IMR-90 (cell line): Measurements from ENCODE around the gene NUP93. TPM values are rescaled to one million over a fixed set of nuclear protein-coding genes. Genes with fewer than 3 reads are reported as not detected.

Source experiments
- ATAC-seq: fragments of 200-7000 bp; cut with Tn5 transposase; 2 replicates; pipeline ENCODE4 v1.9.1; 2020; ENCODE audit warnings: low read depth, mild to moderate bottlenecking, moderate library complexity
- BruUV-seq: library from RNA; stranded (reverse); fragments of 400-500 nt; replicated peaks from 2 replicates; lab custom pipeline; 2021; lab: Mats Ljungman, UMichigan
- CTCF ChIA-PET: fragments of 300-600 bp; formaldehyde crosslinking; extraction: SDS; loops from one replicate; lab custom pipeline; 2021; ENCODE audit warnings: antibody characterized with exemption; lab: Yijun Ruan, JAX
- POLR2A ChIA-PET: fragments of 300-600 bp; sonication (Branson Sonifier 250); formaldehyde crosslinking; loops from one replicate; lab custom pipeline; 2022; ENCODE audit warnings: antibody characterized with exemption; ENCODE audit not compliant: unreplicated experiment; lab: Charles Lee
- DNase-seq: peaks from one replicate; pipeline ENCODE4 v3.0.0; 2013
- H2AFZ ChIP-seq: replicated peaks from 2 replicates; pipeline ENCODE3; 2013; ENCODE audit warnings: low read length, mild to moderate bottlenecking; ENCODE audit not compliant: poor library complexity
- H2AK5ac ChIP-seq: 2 replicates; pipeline ENCODE4 v1.6.1; 2013; ENCODE audit warnings: low read depth, low read length, inconsistent platforms
- H2AK9ac ChIP-seq: replicated peaks from 2 replicates; pipeline ENCODE3; 2013; ENCODE audit warnings: mild to moderate bottlenecking, low read depth, low read length, moderate library complexity; ENCODE audit not compliant: poor library complexity
- H2BK120ac ChIP-seq: 2 replicates; pipeline ENCODE4 v1.6.1; 2013; ENCODE audit warnings: low read depth, low read length, inconsistent platforms
- H2BK15ac ChIP-seq: 3 replicates; pipeline ENCODE4 v1.6.1; 2013; ENCODE audit warnings: low read depth, low read length, inconsistent platforms
- H2BK20ac ChIP-seq: 2 replicates; pipeline ENCODE4 v1.6.1; 2013; ENCODE audit warnings: low read depth, mild to moderate bottlenecking, inconsistent platforms, low read length, moderate library complexity
- H2BK5ac ChIP-seq: 2 replicates; pipeline ENCODE4 v1.6.1; 2013; ENCODE audit warnings: mild to moderate bottlenecking, low read depth, low read length, inconsistent platforms; ENCODE audit not compliant: poor library complexity, severe bottlenecking
- H3K14ac ChIP-seq: replicated peaks from 2 replicates; pipeline ENCODE4 v1.6.1; 2013; ENCODE audit warnings: low read depth, low read length, inconsistent platforms
- H3K18ac ChIP-seq: 2 replicates; pipeline ENCODE4 v1.6.1; 2013; ENCODE audit warnings: low read depth, low read length, control low read depth
- H3K23ac ChIP-seq: 2 replicates; pipeline ENCODE4 v1.6.1; 2013; ENCODE audit warnings: low read depth, low read length, inconsistent platforms
- H3K27ac ChIP-seq: 2 replicates; pipeline ENCODE4 v1.5.1; 2013; ENCODE audit warnings: mild to moderate bottlenecking, control low read depth, low read length; ENCODE audit not compliant: insufficient read depth
- H3K27me3 ChIP-seq: 2 replicates; pipeline ENCODE4 v1.6.1; 2013; ENCODE audit warnings: low read length; ENCODE audit not compliant: control insufficient read depth, insufficient read depth
- H3K36me3 ChIP-seq: 2 replicates; pipeline ENCODE4 v1.6.1; 2013; ENCODE audit warnings: low read length, mixed read lengths; ENCODE audit not compliant: control insufficient read depth, insufficient read depth
- H3K4ac ChIP-seq: 2 replicates; pipeline ENCODE4 v1.6.1; 2013; ENCODE audit warnings: low read depth, low read length, inconsistent platforms
- H3K4me1 ChIP-seq: 2 replicates; pipeline ENCODE4 v1.6.1; 2013; ENCODE audit warnings: low read length, mixed read lengths; ENCODE audit not compliant: control insufficient read depth, insufficient read depth
- H3K4me2 ChIP-seq: 2 replicates; pipeline ENCODE4 v1.6.1; 2013; ENCODE audit warnings: low read depth, mild to moderate bottlenecking, control low read depth, low read length, moderate library complexity
- H3K4me3 ChIP-seq: 2 replicates; pipeline ENCODE4 v1.5.1; 2013; ENCODE audit warnings: low read depth, mild to moderate bottlenecking, control low read depth, low read length, moderate library complexity; ENCODE audit not compliant: insufficient read depth
- H3K56ac ChIP-seq: 2 replicates; pipeline ENCODE4 v1.6.1; 2013; ENCODE audit warnings: low read length, inconsistent platforms; ENCODE audit not compliant: insufficient read depth; ENCODE audit errors: extremely low read depth
- H3K79me1 ChIP-seq, 2 experiments: 2 replicates each; pipeline ENCODE4 v1.6.1; 2013; ENCODE audit warnings: low read length in 2 of 2, inconsistent platforms in 1 of 2, low read depth in 1 of 2
- H3K9ac ChIP-seq: 2 replicates; pipeline ENCODE4 v1.6.1; 2013; ENCODE audit warnings: low read depth, low read length, control low read depth
- H3K9me1 ChIP-seq: 2 replicates; pipeline ENCODE4 v1.6.1; 2013; ENCODE audit warnings: low read length, inconsistent platforms; ENCODE audit not compliant: insufficient read depth
- H3K9me3 ChIP-seq: 2 replicates; pipeline ENCODE4 v1.6.1; 2013; ENCODE audit warnings: low read length; ENCODE audit not compliant: control insufficient read depth, insufficient read depth
- H4K20me1 ChIP-seq: 2 replicates; pipeline ENCODE4 v1.6.1; 2013; ENCODE audit warnings: low read length, inconsistent platforms; ENCODE audit not compliant: insufficient read depth
- H4K5ac ChIP-seq: 2 replicates; pipeline ENCODE4 v1.6.1; 2013; ENCODE audit warnings: mild to moderate bottlenecking, low read depth, low read length, control low read depth
- H4K8ac ChIP-seq, 2 experiments: 2 replicates each; pipeline ENCODE4 v1.6.1; 2013; ENCODE audit warnings: low read depth in 2 of 2, low read length in 2 of 2, control low read depth in 1 of 2, inconsistent platforms in 1 of 2
- H4K91ac ChIP-seq: 2 replicates; pipeline ENCODE4 v1.6.1; 2013; ENCODE audit warnings: low read depth, low read length, inconsistent platforms; ENCODE audit not compliant: insufficient read depth
- FOS ChIP-seq: fragments of 150-350 bp; IDR thresholded peaks from 2 replicates; pipeline ENCODE4 v1.6.1; 2016; ENCODE audit warnings: low read depth, low read length
- RFX5 ChIP-seq: IDR thresholded peaks from 2 replicates; pipeline ENCODE4 v1.8.0; 2012; ENCODE audit warnings: low read depth, mild to moderate bottlenecking, low read length, moderate library complexity
- USF2 ChIP-seq: fragments of 150-350 bp; IDR thresholded peaks from 2 replicates; pipeline ENCODE4 v1.6.1; 2017; ENCODE audit warnings: mild to moderate bottlenecking, antibody characterized with exemption, low read length, low read depth
- WGBS, 2 experiments: methylation state at CpG; one replicate each; pipeline versions ENCODE4 v1.1.5 to v1.1.7; 2013; ENCODE audit warnings: missing lambda C conversion rate in 2 of 2; ENCODE audit not compliant: insufficient read length in 1 of 2; ENCODE audit errors: extremely low coverage in 2 of 2; 5-methylcytosine and 5-hydroxymethylcytosine counted together
- dilution Hi-C: fragments of 300-500 bp; cut with HindIII; formaldehyde crosslinking; loops from one replicate; pipeline ENCODE4 v1.14.3; 2018; ENCODE audit warnings: low sequenced_read_pairs; ENCODE audit not compliant: unreplicated experiment
- in situ Hi-C: fragments of 300-500 bp; cut with MboI; formaldehyde crosslinking; loops from 3 replicates; pipeline ENCODE4 v1.14.3; 2019; ENCODE audit warnings: low sequenced_read_pairs, inconsistent platforms, mixed read lengths
- intact Hi-C: fragments of 100-400 bp; cut with micrococcal nuclease; formaldehyde crosslinking; loops from 2 replicates; pipeline ENCODE4 v1.10.0; 2022
- polyA plus RNA-seq, 3 experiments: library from polyadenylated mRNA; depleted of rRNA; stranded (reverse); fragments of >200 nt; gene quantifications; 2 replicates each; pipeline ENCODE4 v1.2.3, GENCODE V29; 2012; ENCODE audit warnings: low replicate concordance in 1 of 3
- total RNA-seq: library from RNA; depleted of rRNA; stranded (reverse); fragments of >200 nt; gene quantifications from 2 replicates; pipeline ENCODE4 v1.2.3, GENCODE V29; 2012

NUP93 gene
- total and polyA plus RNA-seq, 2 of the 4 experiments (the other 2 are of a cell fraction) = 54.6 to 72.6 TPM

GRCh38 chr16:56876048-56876447 lies 146.1 kb downstream of the NUP93 start:
- CTCF ChIA-PET = no interaction called here
- no peak for TF ChIP-seq USF2
- no peak for TF ChIP-seq RFX5
- TF ChIP-seq FOS = no peak

More at GRCh38 chr16:56876048-56876447, 146.1 kb downstream of the NUP93 start:
- intact Hi-C loops = no loop called here
- no peak for DNase-seq
- Histone ChIP-seq H3K4ac (no peak overlapping the region), H3K18ac (no peak overlapping the region), H3K27me3 (peaks cover 13% of the 10 kb centered on the region; the same call in 1 of the 2 replicates), H3K4me2 (no peak overlapping the region), H4K91ac (no peak overlapping the region), H3K23ac (no peak overlapping the region), H3K9me3 (no peaks in the 10 kb centered on the region), H3K4me3 (no peak overlapping the region), H3K36me3 (no peaks in the 10 kb centered on the region), H4K5ac (no peak overlapping the region), H3K79me1 (no peaks in the 10 kb centered on the region), H3K9me1 (no peaks in the 10 kb centered on the region; the same call in 1 of the 2 replicates), H4K20me1 (no peaks in the 10 kb centered on the region), H2BK15ac (no peak overlapping the region), H4K8ac (no peak overlapping the region), H3K9ac (no peak overlapping the region), H2BK5ac (no peak overlapping the region), H2AK9ac (no peak overlapping the region), H2AK5ac (no peak overlapping the region), H3K14ac (no peak overlapping the region), H2BK120ac (no peak overlapping the region), H3K56ac (no peak overlapping the region), H3K27ac (no peak overlapping the region), H2BK20ac (no peak overlapping the region), H3K4me1 (no peaks in the 10 kb centered on the region), H2AFZ (no peak overlapping the region)
- dilution Hi-C loops = no loop called here
- no peak for ATAC-seq
- no TSS peak for BruUV-seq
- in situ Hi-C loops = no loop called here
- POLR2A ChIA-PET = no interaction called here
- 100% methylated on average over 1 of the region's 4 CpGs; no CpG with 5 or more reads in 1 of the 2 experiments for WGBS, 2 experiments
